HepG2 (cell line): ENCODE results near the gene SCAF11. TPM values are rescaled to one million over a fixed set of nuclear protein-coding genes. Genes with fewer than 3 reads are reported as not detected.

Source experiments
- ATAC-seq: fragments of 200-7000 bp; cut with Tn5 transposase; 3 replicates; pipeline ENCODE4 v1.9.1; 2020; ENCODE audit warnings: mild to moderate bottlenecking, moderate library complexity
- BruUV-seq: library from RNA; stranded (reverse); fragments of 400-500 nt; replicated peaks from 2 replicates; lab custom pipeline; 2021; lab: Mats Ljungman, UMichigan
- CTCF ChIA-PET: fragments of 300-600 bp; formaldehyde crosslinking; extraction: SDS; loops from one replicate; lab custom pipeline; 2021; ENCODE audit warnings: low total read pairs, inconsistent platforms, low intra/inter-chr PET ratio; lab: Yijun Ruan, JAX
- POLR2A ChIA-PET: fragments of 350-600 bp; sonication (Branson Sonifier 250); formaldehyde crosslinking; loops from one replicate; lab custom pipeline; 2020; ENCODE audit warnings: antibody characterized with exemption, inconsistent platforms; lab: Yijun Ruan, JAX
- DNase-seq: peaks from one replicate; pipeline ENCODE4 v3.0.0-alpha.2; 2015; ENCODE audit warnings: low spot score
- FAIRE-seq: peaks from 3 replicates; lab custom pipeline; 2011; peaks lifted over from hg19 to GRCh38; lab: Jason Lieb, UNC
- H2AFZ ChIP-seq: one replicate; pipeline ENCODE4 v1.6.1; 2011; ENCODE audit warnings: low read length, inconsistent platforms
- H3K27ac ChIP-seq: fragments of 300-600 bp; 3 replicates; pipeline ENCODE4 v1.8.0; 2011; ENCODE audit warnings: mixed run types, mild to moderate bottlenecking, mixed read lengths, low read length, inconsistent platforms; ENCODE audit not compliant: insufficient read depth; ENCODE audit errors: extremely low read length
- H3K27me3 ChIP-seq, 2 experiments: fragments of 200-600 bp in 1 of 2; 2 replicates in 1 of 2; 3 replicates in 1 of 2; pipeline versions ENCODE4 v1.6.0 to v1.8.0; 2011; ENCODE audit warnings: low read length in 2 of 2, mild to moderate bottlenecking in 2 of 2, moderate library complexity in 2 of 2, inconsistent platforms in 1 of 2; ENCODE audit not compliant: insufficient read depth in 2 of 2, control insufficient read depth in 1 of 2
- H3K36me3 ChIP-seq, 2 experiments: fragments of 200-600 bp in 1 of 2; replicated peaks in 1 of 2; 2 replicates in 1 of 2; 3 replicates in 1 of 2; pipeline versions ENCODE4 v1.5.1 to v1.8.0; 2011; ENCODE audit warnings: low read length in 2 of 2, inconsistent platforms in 1 of 2; ENCODE audit not compliant: insufficient read depth in 2 of 2, control insufficient read depth in 1 of 2
- H3K4me1 ChIP-seq: 2 replicates; pipeline ENCODE4 v1.5.1; 2012; ENCODE audit warnings: low read length, inconsistent platforms; ENCODE audit not compliant: insufficient read depth
- H3K4me2 ChIP-seq: 2 replicates; pipeline ENCODE4 v1.6.0; 2011; ENCODE audit warnings: low read depth, low read length, inconsistent platforms
- H3K4me3 ChIP-seq, 3 experiments: fragments of 200-600 bp in 1 of 3; sonication (generic), shearing (Covaris generic) in 1 of 3; replicated peaks in 1 of 3; 2 replicates each; pipeline ENCODE4 v1.5.1; 2011 to 2016; ENCODE audit warnings: low read length in 3 of 3, inconsistent platforms in 2 of 3, low read depth in 2 of 3, mild to moderate bottlenecking in 2 of 3, control low read depth in 1 of 3, mixed read lengths in 1 of 3; ENCODE audit not compliant: insufficient read depth in 1 of 3
- H3K79me2 ChIP-seq: one replicate; pipeline ENCODE4 v1.6.1; 2011; ENCODE audit warnings: low read length, inconsistent platforms; ENCODE audit not compliant: insufficient read depth
- H3K9ac ChIP-seq: 2 replicates; pipeline ENCODE4 v1.6.0; 2011; ENCODE audit warnings: mild to moderate bottlenecking, low read depth, low read length, inconsistent platforms; ENCODE audit not compliant: insufficient read depth
- H3K9me3 ChIP-seq: 2 replicates; pipeline ENCODE4 v1.5.1; 2012; ENCODE audit warnings: mild to moderate bottlenecking, low read length
- H4K20me1 ChIP-seq: 2 replicates; pipeline ENCODE4 v1.6.0; 2011; ENCODE audit warnings: inconsistent platforms, mild to moderate bottlenecking, low read length, moderate library complexity; ENCODE audit not compliant: insufficient read depth
- CSRNP1 ChIP-seq: sonication (generic); formaldehyde crosslinking; IDR thresholded peaks from 2 replicates; pipeline ENCODE4 v1.8.1; 2023; ENCODE audit warnings: mild to moderate bottlenecking, missing genetic modification reagents
- HMG20B ChIP-seq: conservative IDR thresholded peaks from 2 replicates; pipeline ENCODE4 v1.6.1; 2016; ENCODE audit warnings: missing genetic modification reagents, missing compliant biosample characterization
- LRRFIP1 ChIP-seq: sonication (generic); formaldehyde crosslinking; conservative IDR thresholded peaks from 2 replicates; pipeline ENCODE4 v1.4.0; 2020; ENCODE audit warnings: missing genetic modification reagents
- MAFK ChIP-seq, 2 experiments: IDR thresholded peaks in 1 of 2; conservative IDR thresholded peaks in 1 of 2; 2 replicates each; pipeline ENCODE4 v1.6.1; 2011; ENCODE audit warnings: improper control_type of control experiment in 2 of 2, low read length in 2 of 2
- SIX1 ChIP-seq: sonication (generic); formaldehyde crosslinking; IDR thresholded peaks from 2 replicates; pipeline ENCODE4 v1.4.0; 2020; ENCODE audit warnings: missing genetic modification reagents, borderline replicate concordance
- SMYD3 ChIP-seq: sonication (generic); formaldehyde crosslinking; IDR thresholded peaks from 2 replicates; pipeline ENCODE4 v1.8.1; 2023; ENCODE audit warnings: mild to moderate bottlenecking, missing genetic modification reagents
- TBX2 ChIP-seq: sonication (generic); formaldehyde crosslinking; IDR thresholded peaks from 2 replicates; pipeline ENCODE4 v1.5.0; 2020; ENCODE audit warnings: missing genetic modification reagents, mild to moderate bottlenecking, borderline replicate concordance
- ZNF354B ChIP-seq: sonication (generic); formaldehyde crosslinking; IDR thresholded peaks from 2 replicates; pipeline ENCODE4 v1.8.0; 2022; ENCODE audit warnings: mild to moderate bottlenecking, missing genetic modification reagents
- ZNF614 ChIP-seq: IDR thresholded peaks from 2 replicates; pipeline ENCODE4 v1.6.1; 2018; ENCODE audit warnings: missing biosample characterization, missing genetic modification reagents, inconsistent platforms, borderline replicate concordance
- WGBS: methylation state at CpG from one replicate; pipeline ENCODE4 v1.1.6; 2017; ENCODE audit warnings: low lambda C conversion rate; 5-methylcytosine and 5-hydroxymethylcytosine counted together
- in situ Hi-C: cut with HindIII; loops from 2 replicates; pipeline ENCODE4 v1.10.0; 2017; ENCODE audit warnings: low pct_unique_long_range_greater_than_20kb; ENCODE audit not compliant: extremely low pct_ligation_motif_present
- intact Hi-C: fragments of 100-400 bp; cut with micrococcal nuclease; formaldehyde crosslinking; loops from one replicate; pipeline ENCODE4 v1.10.0; 2022; ENCODE audit not compliant: unreplicated experiment
- polyA plus RNA-seq, 8 experiments: library from polyadenylated mRNA; depleted of rRNA in 3 of 8; stranded (reverse) in 7 of 8; unstranded in 1 of 8; fragments of >200 nt; fragmentation: Illumina TruSeq in 4 of 8; extraction: Trizol in 4 of 8; gene quantifications; 2 replicates each; pipeline versions ENCODE4 v1.2.1 to v1.2.3, GENCODE V29; 2011 to 2016; ENCODE audit warnings: low read depth in 4 of 8, missing spikeins in 1 of 8, mixed read lengths in 1 of 8; ENCODE audit not compliant: insufficient read depth in 1 of 8
- total RNA-seq, 5 experiments: library from RNA; depleted of rRNA; stranded (reverse); fragments of >200 nt; fragmentation: Illumina TruSeq; extraction: Trizol; gene quantifications; 2 replicates each; pipeline ENCODE4 v1.2.3, GENCODE V29; 2016; ENCODE audit warnings: low read depth in 1 of 5
- TF ChIP-seq, protein P1 (sequence below): sonication (generic); formaldehyde crosslinking; conservative IDR thresholded peaks from 2 replicates; pipeline ENCODE4 v1.8.0; 2022; ENCODE audit warnings: missing genetic modification reagents

Gene SCAF11
- total and polyA plus RNA-seq, 2 of the 13 experiments (the other 11 are each of a cell fraction or from before 2014, with no cell fraction given), result 26.9 to 38.3 TPM

DNA sequence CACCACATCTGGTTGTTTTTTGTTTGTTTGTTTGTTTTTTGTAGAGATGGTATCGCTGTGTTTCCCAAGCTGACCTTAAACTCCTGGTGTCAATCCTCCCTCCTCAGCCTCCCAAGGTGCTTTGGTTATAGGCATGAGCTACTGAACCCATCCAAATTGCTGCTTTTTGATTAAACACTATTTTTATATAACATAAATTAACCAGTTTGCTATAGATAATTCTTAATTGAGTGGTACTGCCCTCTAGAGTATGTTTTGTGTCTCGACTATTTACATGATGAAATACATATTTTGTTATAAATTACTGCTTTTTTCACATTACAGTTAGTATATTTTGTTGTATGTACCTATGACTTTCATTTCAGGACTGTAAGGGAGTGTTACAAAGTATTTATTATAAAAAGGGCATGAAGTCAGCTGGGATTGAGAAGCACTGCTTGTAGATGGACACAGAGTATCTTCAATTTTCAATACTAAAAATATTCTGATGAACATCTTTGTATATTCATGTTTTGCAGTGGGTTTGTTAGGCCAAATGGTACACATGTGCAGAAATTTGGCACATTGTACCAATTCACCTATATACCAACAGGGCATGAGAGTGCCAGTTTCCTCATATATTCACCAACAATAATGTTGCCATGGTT is 14.9 kb upstream of the SCAF11 start (continued):
- no peak for TF ChIP-seq LRRFIP1 (CRISPR knock-in tag)
- no peak for TF ChIP-seq ZNF614 (CRISPR knock-in tag)
- no peak for TF ChIP-seq SIX1 (CRISPR knock-in tag)
- no peak for TF ChIP-seq ZNF354B (CRISPR knock-in tag)
- no peak for TF ChIP-seq HMG20B (CRISPR knock-in tag)
- no peak for TF ChIP-seq TBX2 (CRISPR knock-in tag)

GRCh38 chr12:46004715-46005114 is 14.3 kb upstream of the SCAF11 start:
- ATAC-seq, result no peak
- intact Hi-C loops, result no loop called here
- POLR2A ChIA-PET, result no interaction called here

More at GRCh38 chr12:46004715-46005114, 14.3 kb upstream of the SCAF11 start:
- TF ChIP-seq MAFK (conservative IDR thresholded peaks at IDR 0.05 in 1 of 2, IDR thresholded peaks at IDR 0.05 in 1 of 2; ENCODE audit: low read length in 2 of 2), result peak; percentile 12 to 70; a peak in 2 of 4 replicates
- TF ChIP-seq, protein P1, sequence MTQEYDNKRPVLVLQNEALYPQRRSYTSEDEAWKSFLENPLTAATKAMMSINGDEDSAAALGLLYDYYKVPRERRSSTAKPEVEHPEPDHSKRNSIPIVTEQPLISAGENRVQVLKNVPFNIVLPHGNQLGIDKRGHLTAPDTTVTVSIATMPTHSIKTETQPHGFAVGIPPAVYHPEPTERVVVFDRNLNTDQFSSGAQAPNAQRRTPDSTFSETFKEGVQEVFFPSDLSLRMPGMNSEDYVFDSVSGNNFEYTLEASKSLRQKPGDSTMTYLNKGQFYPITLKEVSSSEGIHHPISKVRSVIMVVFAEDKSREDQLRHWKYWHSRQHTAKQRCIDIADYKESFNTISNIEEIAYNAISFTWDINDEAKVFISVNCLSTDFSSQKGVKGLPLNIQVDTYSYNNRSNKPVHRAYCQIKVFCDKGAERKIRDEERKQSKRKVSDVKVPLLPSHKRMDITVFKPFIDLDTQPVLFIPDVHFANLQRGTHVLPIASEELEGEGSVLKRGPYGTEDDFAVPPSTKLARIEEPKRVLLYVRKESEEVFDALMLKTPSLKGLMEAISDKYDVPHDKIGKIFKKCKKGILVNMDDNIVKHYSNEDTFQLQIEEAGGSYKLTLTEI (CRISPR knock-in tag), result no peak
- TF ChIP-seq SMYD3, result no peak
- no peak for TF ChIP-seq CSRNP1 (CRISPR knock-in tag)
- Histone ChIP-seq H3K9me3 (no peaks in the 10 kb centered on the region), H3K79me2 (no peaks in the 10 kb centered on the region), H4K20me1 (no peaks in the 10 kb centered on the region), H3K27me3 (no peaks in the 10 kb centered on the region), H3K4me1 (peaks cover 8% of the 10 kb centered on the region; the same call in 1 of the 2 replicates), H3K9ac (no peak overlapping the region), H3K27ac (no peak overlapping the region), H3K4me2 (no peak overlapping the region), H3K4me3 (no peak overlapping the region), H3K36me3 (no peaks in the 10 kb centered on the region), H2AFZ (no peak overlapping the region)
- FAIRE-seq (no peak), DNase-seq (no peak)
- in situ Hi-C loops, result no loop called here
- CTCF ChIA-PET, result no interaction called here
- WGBS, result 17% methylated on average over 4 of the region's 4 CpGs
- no TSS peak for BruUV-seq
